Measurements from ENCODE around the gene ATP6V1A. TPM values are rescaled to one million over a fixed set of nuclear protein-coding genes. Genes with fewer than 3 reads are reported as not detected.
A peak's percentile ranks its signal among the peaks of the same experiment; 100 is the strongest.

The ATP6V1A gene
- 58.5 and 66.0 TPM in 2 replicates for polyA plus RNA-seq (2014; cell fraction: cytosol; rRNA removed)
- polyA plus RNA-seq (2014; cell fraction: nucleus; rRNA removed), result 15.2 and 21.6 TPM in 2 replicates

DNA sequence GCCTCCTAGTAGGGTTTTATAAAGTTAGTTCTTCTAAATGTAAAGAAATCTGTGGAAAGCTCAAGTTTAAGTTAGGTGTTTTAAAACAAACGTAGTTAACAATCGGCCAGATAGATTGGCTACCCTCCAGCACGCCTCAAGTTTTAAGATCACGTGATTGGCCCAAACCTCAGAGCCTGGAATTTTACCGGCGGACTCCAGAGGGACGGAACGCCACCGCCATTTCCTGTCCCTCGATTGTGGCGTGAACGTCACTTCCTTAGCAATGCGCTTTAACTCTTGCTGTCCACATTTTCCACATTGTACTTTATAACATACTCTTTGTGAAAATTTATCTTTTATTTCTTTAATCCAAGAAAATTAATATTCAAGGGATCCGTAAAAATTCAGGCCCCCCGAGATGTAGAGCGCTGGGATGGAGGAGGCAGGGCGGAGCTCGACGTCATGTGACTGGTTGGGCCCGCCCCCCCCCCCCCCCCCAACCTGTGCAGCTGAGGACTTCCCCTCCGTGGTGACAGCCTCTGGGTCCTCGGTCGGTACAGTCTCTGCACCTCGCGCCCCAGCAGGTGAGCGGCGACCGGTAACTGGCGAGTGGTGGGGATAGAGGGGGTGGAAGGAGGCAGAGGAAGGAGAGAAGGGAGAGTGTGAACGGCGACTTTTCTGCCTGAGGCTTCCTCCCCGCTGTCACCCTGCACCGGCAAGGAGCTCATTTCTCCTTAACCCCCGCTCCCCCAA is at the start of gene ATP6V1A:
Gene ATP6V1A (plus strand): TSS at position 488 of the 735 bp plus-strand sequence. CDS start 31,719 bp downstream, outside the sequence.
- DNase-seq (ENCODE audit: low spot score), result peak; percentile 96

DNA sequence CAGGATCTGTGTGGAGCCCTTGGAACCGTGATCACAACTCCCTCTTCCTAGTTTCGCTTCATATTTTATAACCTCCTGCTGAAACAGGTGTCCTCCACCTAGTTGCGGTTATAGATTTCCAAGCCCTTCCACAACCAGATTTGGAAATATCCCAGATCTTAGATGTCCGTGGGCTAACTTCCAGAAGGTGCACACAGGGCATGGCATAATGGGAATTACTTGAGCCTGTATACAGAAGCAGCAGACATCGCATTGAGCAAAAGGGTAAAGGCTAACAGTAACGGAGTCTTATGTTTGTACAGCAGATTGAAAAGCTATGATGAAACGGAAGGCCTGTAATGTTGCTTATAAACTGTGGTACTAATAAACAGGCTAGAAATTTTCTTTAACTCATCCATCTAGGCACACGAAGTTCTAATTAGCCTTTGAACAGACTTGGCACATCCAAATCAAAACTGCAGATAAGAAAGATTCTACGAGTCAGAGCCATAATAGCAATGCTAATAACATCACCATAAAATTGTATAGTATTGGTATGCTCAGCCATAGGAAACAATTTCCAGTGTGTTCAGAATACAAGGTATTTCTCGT is 49.2 kb upstream of the ATP6V1A start:
- DNase-seq (ENCODE audit: low spot score), result no peak

DNA sequence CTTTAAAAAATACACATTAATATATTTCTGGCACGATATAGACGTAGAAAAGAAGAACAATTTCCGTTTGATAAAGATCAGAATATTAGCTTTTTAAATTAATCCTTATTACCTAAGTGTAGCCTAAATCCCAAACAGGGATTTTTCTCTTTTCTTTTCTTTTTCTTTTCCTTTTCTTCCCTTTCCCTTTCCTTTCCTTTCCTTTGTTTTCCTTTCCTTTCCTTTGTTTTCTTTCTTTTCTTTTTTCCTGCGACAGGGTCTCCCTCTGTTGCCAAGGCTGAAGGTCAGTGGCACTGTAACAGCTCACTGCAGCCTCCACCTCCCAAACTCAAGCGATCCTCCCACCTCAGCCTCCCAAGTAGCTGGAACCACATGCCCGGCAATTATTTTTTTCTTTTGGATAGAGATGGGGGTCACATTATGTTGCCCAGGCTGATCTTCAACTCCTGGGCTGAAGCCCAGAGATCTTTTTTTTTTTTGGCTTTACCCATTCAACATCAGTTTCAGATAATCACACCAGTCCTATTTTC is 48.6 kb upstream of the ATP6V1A start:
- DNase-seq (ENCODE audit: low spot score), result no peak

DNA sequence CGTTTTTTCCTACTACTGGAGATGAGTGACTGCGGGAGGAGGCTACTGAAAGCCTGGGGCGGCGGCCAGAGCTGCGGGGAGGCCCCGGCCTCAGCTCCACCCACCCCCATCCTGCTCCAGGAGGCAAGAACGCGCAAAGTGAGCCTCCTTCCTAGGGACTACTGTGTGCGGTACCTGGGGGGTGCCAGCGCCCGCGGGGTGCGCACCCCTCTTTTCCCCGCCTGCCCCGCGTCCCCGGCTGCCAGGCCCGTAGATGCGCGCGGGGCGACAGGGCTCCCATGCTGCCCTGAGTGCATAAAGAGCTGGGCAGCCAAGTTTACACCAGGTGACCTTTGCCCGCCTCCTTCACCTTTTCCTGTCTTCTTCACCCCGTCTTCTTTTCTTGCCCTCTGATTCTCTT is 47.9 kb upstream of the ATP6V1A start:
- no peak for DNase-seq (ENCODE audit: low spot score)

DNA sequence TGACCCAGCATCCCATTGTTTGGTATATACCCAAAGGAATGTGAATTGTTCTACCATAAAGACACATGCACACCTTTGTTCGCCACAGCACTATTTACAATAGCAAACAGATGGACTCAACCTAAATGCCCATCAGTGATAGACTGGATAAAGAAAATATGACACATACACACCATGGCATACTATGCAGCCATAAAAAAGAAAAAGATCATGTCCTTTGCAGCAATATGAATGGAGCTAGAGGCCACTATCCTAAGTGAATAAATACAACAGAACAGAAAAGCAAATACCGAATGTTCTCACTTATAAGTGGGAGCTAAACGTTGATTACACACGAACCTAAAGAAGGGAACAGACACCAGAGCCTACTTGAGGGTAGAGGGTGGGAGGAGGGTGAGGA is 39.0 kb upstream of the ATP6V1A start:
- DNase-seq (ENCODE audit: low spot score), result no peak

DNA sequence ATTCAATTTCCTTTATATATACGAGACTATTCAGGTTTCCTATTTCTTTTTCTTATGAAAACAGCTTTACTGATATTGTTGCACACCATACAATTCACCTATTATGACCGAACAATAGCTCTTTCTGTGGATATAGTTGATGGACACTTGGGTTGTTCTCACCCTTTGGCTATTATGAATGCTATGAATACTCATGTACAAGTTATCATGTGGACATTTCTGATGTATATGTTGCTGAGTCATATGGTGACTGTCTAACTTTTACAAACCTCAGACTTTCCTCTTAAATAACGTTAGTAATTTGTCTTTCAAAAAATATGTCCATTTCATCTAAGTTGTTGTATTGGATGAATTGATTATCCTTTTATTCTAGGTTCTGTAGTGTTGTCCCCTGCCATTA is 34.7 kb upstream of the ATP6V1A start:
- DNase-seq (ENCODE audit: low spot score), result no peak

DNA sequence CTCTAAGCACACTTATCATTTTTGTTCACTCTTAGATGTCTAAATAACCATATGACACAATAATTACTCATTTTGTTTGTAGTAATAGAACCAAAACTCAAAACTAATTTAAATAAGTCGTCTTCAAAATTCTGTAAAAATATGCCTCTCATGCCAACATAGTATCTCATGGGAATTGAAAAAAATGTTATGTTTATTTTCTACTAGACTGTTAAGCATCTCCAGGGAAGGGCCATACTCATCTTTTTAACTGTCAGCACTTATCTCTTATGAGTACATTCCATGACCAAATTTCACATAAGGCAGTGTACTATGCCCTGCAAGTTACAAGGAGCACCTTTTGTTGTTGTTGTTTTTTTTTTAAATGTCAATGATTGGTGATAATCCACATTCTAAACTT is 32.1 kb upstream of the ATP6V1A start:
- DNase-seq (ENCODE audit: low spot score), result no peak

DNA sequence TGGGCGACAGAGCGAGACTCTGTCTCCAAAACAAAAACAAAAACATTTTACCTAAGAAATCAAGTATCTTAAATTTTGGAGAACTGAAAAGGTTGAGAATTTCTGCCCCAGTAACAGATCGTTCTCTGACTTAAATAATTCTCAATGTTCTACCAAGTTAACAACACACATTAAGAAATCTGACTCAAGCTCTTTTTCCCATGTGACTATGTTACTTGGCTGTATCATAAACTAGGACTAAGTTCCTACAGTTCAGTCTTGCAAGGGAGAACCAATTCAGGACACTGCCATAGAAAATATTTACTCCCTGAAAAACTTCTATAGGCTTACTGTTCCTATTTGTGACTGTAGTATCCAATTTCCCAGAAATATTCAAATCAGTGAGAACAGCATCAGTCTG is 29.5 kb upstream of the ATP6V1A start:
- no peak for DNase-seq (ENCODE audit: low spot score)

DNA sequence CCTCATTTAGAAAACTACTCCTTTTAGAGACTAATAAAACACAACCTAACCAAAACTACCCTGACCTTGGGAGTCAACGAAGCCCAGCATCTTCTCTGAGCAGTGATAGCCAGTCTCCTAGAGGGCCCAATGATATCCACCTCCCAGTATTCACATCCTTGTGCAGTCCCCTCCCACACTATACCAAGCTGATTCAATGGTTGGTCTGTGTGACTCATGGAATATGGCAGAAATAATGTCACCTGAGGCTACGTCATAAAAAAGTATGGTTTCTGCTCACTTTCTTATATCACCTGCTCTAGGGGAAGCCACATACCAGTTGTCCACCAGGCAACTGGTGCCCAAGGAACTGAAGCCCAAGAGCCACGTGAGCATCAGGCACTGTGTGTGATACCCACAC is 29.0 kb upstream of the ATP6V1A start:
- DNase-seq (ENCODE audit: low spot score), result no peak

DNA sequence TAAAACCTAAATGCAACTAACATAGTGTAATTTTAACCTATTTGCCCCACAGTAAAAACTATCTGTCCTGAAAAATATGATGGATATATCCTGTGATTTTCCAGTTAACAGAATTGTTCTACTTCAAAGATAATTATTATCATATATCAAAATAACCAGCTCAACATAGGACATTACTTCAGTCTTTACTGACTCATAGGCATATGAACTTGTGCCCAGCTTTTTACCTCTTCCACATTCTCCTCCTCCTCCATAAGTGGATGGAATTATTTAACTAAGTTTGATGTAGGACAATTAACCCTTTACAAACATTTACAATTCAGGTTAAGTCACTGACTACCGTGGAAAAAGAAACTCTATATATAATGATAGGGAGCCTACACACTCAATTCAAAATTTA is 27.5 kb upstream of the ATP6V1A start:
- no peak for DNase-seq (ENCODE audit: low spot score)

DNA sequence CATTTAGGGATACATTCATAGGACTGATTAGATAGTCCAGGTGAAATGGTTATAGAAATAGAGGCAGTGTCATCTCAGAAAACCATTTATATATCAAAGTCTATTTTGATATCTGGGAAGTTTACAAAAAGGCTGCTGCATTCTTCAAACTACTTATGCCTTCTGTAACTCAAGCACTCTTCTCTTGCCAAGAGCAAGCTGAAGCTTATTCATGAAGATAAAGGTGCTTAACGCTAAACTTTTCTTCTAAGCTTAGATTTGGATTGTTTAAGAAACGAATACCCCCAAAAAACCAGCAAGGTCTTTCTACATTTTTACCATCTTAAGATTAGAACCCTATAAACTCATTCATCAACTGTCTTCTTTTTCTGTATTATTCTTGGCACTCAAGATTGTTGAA is 27.1 kb upstream of the ATP6V1A start:
- no peak for DNase-seq (ENCODE audit: low spot score)

DNA sequence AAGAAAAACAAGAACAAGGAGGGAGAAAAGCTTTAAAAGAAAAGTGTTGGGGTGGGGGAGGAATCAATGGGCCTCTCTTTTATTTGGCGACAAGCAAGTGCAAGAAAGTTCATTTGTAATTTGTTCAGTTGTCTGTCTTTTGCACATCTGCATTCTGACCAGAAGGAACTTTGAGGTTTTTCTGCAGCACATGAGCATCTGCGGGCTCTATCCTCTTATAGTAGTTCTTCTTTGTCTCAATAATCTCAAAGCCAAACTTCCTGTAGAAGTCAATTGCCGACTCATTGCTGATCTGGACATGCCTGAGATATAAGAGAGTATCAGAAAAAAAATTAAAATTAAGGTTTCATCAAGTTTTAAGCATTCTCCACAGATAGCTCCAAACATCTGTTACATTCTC is 25.2 kb upstream of the ATP6V1A start:
- DNase-seq (ENCODE audit: low spot score), result no peak

DNA sequence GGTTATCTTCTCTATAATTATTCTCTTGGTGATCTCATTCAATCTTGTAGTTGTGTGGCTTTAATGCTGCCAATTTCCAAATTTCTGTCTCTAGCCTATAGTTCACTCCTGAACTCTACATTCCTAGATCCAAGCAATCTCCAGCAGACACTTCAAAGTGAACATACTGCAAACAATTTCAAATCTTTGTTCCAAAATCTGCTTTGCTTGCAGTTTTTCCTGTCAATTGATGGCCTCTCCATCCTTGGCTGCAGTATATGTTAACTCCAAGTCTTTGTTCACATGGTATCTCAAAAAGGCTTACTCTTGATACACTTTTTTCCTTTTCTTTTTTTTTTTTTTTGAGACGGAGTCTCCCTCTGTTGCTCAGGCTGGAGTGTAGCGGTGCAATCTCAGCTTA is 18.2 kb upstream of the ATP6V1A start:
- DNase-seq (ENCODE audit: low spot score), result no peak

DNA sequence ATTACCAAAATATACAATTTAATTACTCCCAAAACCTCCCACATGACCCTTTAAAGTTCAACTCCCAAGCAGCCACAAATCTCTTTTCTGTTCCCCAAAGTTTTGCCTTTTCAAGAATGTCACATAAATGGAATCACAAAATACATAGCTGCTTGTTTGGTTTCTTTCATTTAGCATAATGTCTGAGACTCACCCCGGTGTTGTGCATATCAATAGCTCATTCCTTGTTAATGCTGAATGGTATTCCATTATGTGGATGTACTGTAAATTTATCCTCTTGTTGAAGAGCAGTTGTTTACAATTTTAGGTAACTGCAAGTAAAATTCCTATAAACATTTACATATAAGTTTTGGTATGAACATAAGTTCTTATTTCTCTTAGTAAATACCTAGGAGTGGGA is 16.3 kb upstream of the ATP6V1A start:
- no peak for DNase-seq (ENCODE audit: low spot score)

DNA sequence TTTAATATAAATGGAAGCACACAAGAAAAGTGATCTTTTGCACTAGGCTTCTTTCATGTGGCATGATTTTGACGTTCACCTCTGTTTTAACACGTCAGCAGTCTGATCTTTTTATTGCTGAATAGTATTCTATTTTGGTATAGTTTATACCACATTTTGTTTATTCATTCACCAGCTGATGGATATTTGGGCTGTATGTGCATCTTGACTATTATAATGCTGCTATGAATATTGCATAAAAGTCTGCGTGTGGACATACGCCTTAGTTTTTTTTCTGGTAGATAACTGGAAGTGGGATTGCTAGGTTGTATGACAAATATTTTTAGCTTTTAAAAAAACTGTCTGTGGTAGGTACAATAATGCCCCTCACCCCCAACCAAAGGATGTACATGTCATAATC is 15.1 kb upstream of the ATP6V1A start:
- DNase-seq (ENCODE audit: low spot score), result no peak

DNA sequence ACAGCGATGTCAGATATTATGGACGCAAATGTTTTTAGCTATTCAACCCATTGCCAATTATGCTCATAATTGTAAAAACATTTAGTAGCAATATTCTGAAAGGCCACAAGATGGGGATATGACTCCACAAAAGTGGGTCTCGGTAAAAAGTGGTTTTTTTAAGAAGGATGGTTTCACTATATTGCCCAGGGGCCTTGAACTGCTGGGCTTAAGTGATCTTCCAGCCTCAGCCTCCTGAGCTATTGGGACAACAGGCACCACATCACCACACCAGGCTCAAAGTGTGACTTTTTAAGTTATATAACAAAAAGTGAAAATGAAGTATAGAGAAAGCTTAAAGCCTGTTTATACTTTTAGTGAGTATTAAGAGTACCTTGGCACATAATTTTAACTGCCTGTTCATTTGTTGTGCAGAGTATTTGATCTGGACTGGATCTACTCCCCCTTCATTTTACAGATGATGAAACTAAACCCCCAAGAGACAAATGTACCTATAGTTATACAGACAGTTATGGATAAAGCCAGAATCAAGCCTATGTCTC is 10.2 kb upstream of the ATP6V1A start:
- peak; percentile 55 for DNase-seq (ENCODE audit: low spot score)

DNA sequence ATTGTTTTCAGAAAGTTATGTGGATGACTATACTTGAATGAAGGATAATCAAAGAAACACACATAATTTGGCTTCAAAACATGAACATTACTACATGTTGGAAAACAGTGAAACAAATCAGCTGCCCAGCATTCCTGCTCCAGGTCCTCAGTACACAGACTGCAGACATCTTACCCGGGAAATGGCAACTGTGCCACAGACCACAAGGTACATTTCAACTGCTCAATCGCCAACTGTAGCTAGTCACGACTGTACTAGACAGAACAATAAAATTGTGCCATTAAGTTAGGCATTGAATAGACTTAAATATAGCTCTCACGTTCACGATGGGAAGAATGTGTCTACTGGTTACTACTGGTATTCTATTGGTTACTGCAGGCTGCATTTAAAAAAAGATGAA is 5.7 kb upstream of the ATP6V1A start:
- no peak for DNase-seq (ENCODE audit: low spot score)

DNA sequence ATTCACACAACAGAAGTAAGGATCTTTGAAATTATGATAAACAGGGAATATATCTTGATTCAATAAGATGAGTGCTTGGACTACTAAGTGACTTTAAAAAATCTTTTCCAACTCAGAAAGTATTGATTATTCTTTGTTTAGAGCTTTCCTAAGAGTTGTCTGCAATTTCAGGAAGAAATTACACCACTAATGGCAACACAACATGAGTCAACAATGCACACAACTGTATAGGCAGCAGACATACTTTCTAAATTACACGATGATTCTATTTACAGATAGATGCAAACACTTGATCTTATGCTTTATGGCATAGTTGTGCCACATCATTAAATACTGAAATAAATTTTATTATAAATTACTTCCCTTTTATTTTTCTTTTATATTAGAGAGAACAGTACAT is 5.2 kb upstream of the ATP6V1A start:
- no peak for DNase-seq (ENCODE audit: low spot score)

DNA sequence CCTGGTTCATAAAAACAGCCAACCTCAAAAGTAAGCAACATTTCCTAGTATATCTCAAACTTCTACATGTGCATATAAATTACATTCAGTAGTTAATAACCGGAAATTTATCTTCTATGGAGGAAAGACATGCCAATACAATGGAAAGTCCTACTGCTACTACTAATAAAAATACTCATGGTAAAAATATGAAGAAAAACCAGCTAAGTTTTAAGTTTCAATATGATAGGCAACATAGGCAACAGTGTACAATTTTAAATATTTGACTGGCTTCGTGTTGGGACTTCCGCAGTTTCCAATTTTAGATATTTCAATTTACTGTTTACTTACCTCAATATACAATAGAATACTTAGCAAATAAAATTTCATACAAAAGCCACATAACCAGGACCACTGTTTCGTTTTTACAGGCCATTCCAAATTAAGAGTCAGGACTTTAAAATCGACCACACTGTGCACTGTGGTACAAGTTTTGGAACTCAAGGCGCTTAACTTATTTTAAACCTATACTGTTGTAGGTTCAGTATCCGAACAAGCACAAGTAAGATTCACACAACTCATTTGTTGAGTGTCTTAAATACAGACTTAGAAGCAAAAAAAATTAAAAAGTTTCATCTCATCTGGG is 3.7 kb upstream of the ATP6V1A start:
- no peak for DNase-seq (ENCODE audit: low spot score)

DNA sequence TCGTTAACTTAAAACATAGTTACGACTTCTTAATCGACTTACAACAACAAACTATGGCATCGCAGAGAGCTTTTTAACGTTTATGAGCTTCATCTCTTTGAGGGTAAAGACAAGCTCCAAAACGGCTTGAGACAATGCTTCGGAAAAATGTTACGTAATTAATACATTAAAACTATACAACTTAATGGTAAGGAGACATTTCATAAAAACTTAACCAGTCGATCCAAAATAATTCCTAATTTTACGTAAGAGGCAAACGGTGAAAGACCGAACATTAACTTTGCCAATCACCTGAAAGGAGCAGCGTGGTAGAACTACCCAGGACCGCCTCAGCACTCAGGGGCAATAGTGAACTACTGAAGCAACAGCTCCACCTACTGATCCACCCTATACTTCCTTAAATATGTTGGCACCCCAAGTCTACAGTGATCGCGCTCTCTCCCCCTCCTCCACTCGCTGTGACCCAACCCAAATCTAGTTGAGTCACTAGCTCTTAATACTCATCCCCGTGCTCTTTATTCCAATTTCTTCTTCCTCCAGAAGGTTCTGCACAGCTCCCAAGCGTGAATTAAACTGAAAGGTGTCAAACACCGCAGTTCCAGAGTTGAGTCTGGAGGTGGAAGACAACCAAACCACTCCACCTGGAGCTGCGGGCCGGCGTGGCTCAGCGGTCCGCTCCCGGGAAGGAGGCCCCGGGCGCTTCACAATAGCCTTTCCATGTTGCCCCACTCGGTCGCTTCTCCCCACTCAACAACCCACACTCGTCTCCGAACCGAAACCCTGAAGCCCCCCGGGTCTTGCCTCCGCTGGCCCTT is 1.7 kb upstream of the ATP6V1A start:
- peak; percentile 77 for DNase-seq (ENCODE audit: low spot score)

DNA sequence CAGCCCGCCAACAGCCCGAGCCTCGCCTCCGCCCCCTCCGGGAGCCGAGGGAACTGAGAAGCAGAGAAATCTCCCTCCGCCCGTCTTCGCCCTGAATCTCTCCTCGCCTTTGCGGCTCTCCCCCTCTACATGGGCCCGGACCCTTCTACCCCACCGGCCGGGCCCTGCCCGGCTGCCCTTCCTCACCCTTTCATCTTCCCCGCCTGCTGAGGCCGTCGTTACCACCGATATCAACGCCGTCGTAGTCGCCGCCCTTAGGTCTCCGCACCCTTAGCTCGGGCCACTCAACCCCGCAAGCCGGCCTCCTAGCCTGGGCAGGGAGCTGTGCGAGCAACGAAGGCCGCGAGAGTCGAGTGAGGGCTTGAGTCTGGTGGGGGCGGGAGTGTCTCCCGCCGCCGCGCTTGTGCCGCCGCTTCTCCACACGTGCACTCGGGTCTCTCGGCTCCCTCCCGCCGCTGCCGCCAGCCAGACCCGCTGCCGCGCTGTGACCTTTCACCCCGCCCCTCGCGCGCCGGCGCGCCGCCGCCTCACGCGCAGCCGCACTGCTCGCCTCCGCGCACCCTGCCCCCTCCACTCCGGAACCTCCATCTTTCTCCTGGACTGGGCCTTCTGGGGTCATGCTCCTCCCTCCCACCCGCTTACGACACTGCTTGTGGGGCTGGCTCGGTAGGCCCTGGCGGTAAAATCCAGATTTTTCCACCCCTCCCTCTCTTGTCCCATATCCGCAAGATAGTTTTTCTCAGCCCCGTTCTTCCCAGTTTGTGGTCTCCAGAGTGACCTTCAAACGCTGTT is 883 bp upstream of the ATP6V1A start, which contains the start of gene NAA50:
Gene NAA50 (minus strand): TSS at position 494 of the 792 bp plus-strand sequence. CDS start 300 bp downstream, at position 194.
- DNase-seq (ENCODE audit: low spot score), result peak; percentile 90
